GM18526 (cell line): ENCODE results near the gene ENTPD3.
A peak's percentile ranks its signal among the peaks of the same experiment; 100 is the strongest.

Source experiments
- POLR2A ChIP-seq: IDR thresholded peaks from 3 replicates; pipeline ENCODE4 v1.6.1; 2011; ENCODE audit not compliant: insufficient read length; ENCODE audit errors: extremely low read depth

ENTPD3 gene

GRCh38 chr3:40468018-40468417 is 81.0 kb downstream of the ENTPD3 start:
- TF ChIP-seq POLR2A, result no peak

- no peak for TF ChIP-seq POLR2A
Observed at GRCh38 chr3:40470701-40471100, 83.7 kb downstream of the ENTPD3 start.

GRCh38 chr3:40476478-40477470 is 89.8 kb downstream of the ENTPD3 start, which contains the start of gene ZNF619:
Gene ZNF619 (plus strand): TSS chr3:40477122. CDS start chr3:40477980, 858 bp downstream.
- peak; percentile 40 for TF ChIP-seq POLR2A

- TF ChIP-seq POLR2A, result no peak
Observed at GRCh38 chr3:40477666-40478065, 90.7 kb downstream of the ENTPD3 start.
